ENCODE results near the gene MLH3.

- TF ChIP-seq CTCF (IDR thresholded peaks at IDR 0.05) = no peak
- TF ChIP-seq POLR2A (IDR thresholded peaks at IDR 0.05) = no peak
Observed at GRCh38 chr14:74982661-74983060, 68.6 kb downstream of the MLH3 start.

Data from body of pancreas (tissue), 4 donors.